GM23338 (cell line): ENCODE measurements around the gene XPA. TPM values are rescaled to one million over a fixed set of nuclear protein-coding genes. Genes with fewer than 3 reads are reported as not detected.

Experiments used
- ATAC-seq: fragments of 200-7000 bp; cut with Tn5 transposase; 3 replicates; pipeline ENCODE4 v1.9.1; 2020
- DNase-seq: peaks from one replicate; pipeline ENCODE4 v3.0.0-alpha.2; 2015; ENCODE audit warnings: low spot score
- H2AFZ ChIP-seq: fragments of 200-600 bp; sonication (generic); 2 replicates; pipeline ENCODE4 v1.8.0; 2016; ENCODE audit warnings: antibody characterized with exemption, mild to moderate bottlenecking, moderate library complexity
- H3F3A ChIP-seq: fragments of 200-600 bp; sonication (generic); replicated peaks from 2 replicates; pipeline ENCODE4 v1.8.0; 2017; ENCODE audit warnings: antibody characterized with exemption, mixed run types, low read depth
- H3K27ac ChIP-seq: fragments of 200-600 bp; sonication (generic); 2 replicates; pipeline ENCODE4 v1.6.1; 2016; ENCODE audit warnings: low read depth
- H3K27me3 ChIP-seq: fragments of 200-600 bp; sonication (generic); 2 replicates; pipeline ENCODE4 v1.8.0; 2016; ENCODE audit warnings: mild to moderate bottlenecking, mixed run types, moderate library complexity; ENCODE audit not compliant: insufficient read depth
- H3K36me3 ChIP-seq: fragments of 200-600 bp; sonication (generic); 2 replicates; pipeline ENCODE4 v1.8.0; 2016; ENCODE audit warnings: mild to moderate bottlenecking; ENCODE audit not compliant: insufficient read depth
- H3K4me1 ChIP-seq: fragments of 200-600 bp; sonication (generic); 2 replicates; pipeline ENCODE4 v1.8.0; 2016; ENCODE audit warnings: mild to moderate bottlenecking, moderate library complexity; ENCODE audit not compliant: insufficient read depth
- H3K4me2 ChIP-seq: fragments of 200-600 bp; sonication (generic); 2 replicates; pipeline ENCODE4 v1.7.1; 2017; ENCODE audit warnings: mixed run types
- H3K4me3 ChIP-seq: fragments of 200-600 bp; sonication (generic); 2 replicates; pipeline ENCODE4 v1.6.1; 2016; ENCODE audit warnings: mixed run types
- H3K79me2 ChIP-seq: fragments of 200-600 bp; sonication (generic); replicated peaks from 2 replicates; pipeline ENCODE4 v1.8.0; 2017; ENCODE audit warnings: mild to moderate bottlenecking; ENCODE audit not compliant: insufficient read depth
- H3K9me2 ChIP-seq: fragments of 200-600 bp; sonication (generic); 2 replicates; pipeline ENCODE4 v1.8.0; 2017; ENCODE audit not compliant: insufficient read depth
- H4K20me1 ChIP-seq: fragments of 200-600 bp; sonication (generic); replicated peaks from 2 replicates; pipeline ENCODE4 v1.8.0; 2017; ENCODE audit warnings: mild to moderate bottlenecking; ENCODE audit not compliant: insufficient read depth
- H3K27ac Mint-ChIP-seq: 2 replicates; pipeline ENCODE4 v1.8.0; 2020; ENCODE audit warnings: inconsistent platforms, mild to moderate bottlenecking, moderate library complexity, mixed read lengths
- H3K27me3 Mint-ChIP-seq: 3 replicates; pipeline ENCODE4 v1.8.0; 2022; ENCODE audit warnings: low read depth, mild to moderate bottlenecking, moderate library complexity, mixed read lengths, inconsistent platforms; ENCODE audit not compliant: insufficient read depth, poor library complexity
- H3K36me3 Mint-ChIP-seq: 3 replicates; pipeline ENCODE4 v1.8.0; 2021; ENCODE audit warnings: low read depth, mild to moderate bottlenecking, inconsistent platforms, moderate library complexity, mixed read lengths
- H3K4me1 Mint-ChIP-seq: 3 replicates; pipeline ENCODE4 v1.8.0; 2020; ENCODE audit warnings: mild to moderate bottlenecking, inconsistent platforms, mixed read lengths
- H3K4me3 Mint-ChIP-seq: 3 replicates; pipeline ENCODE4 v1.8.0; 2021; ENCODE audit warnings: moderate library complexity, mild to moderate bottlenecking, inconsistent platforms, mixed read lengths
- H3K9me3 Mint-ChIP-seq: 3 replicates; pipeline ENCODE4 v1.8.0; 2020; ENCODE audit warnings: moderate library complexity, mild to moderate bottlenecking, inconsistent platforms, mixed read lengths
- CREB1 ChIP-seq: fragments of 250-450 bp; sonication (Bioruptor Pico); IDR thresholded peaks from 2 replicates; pipeline ENCODE4 v1.5.0; 2020; ENCODE audit warnings: low read depth, mild to moderate bottlenecking, moderate library complexity
- EZH2 ChIP-seq: fragments of 200-600 bp; sonication (generic); IDR thresholded peaks from one replicate; pipeline ENCODE4 v1.8.0; 2017; ENCODE audit warnings: antibody characterized with exemption, mild to moderate bottlenecking, low read depth; ENCODE audit not compliant: unreplicated experiment
- EZH2phosphoT487 ChIP-seq: fragments of 200-600 bp; sonication (generic); IDR thresholded peaks from one replicate; pipeline ENCODE4 v1.8.1; 2018; ENCODE audit warnings: antibody characterized with exemption; ENCODE audit not compliant: unreplicated experiment
- JUNB ChIP-seq: IDR thresholded peaks from one replicate; pipeline ENCODE4 v1.6.1; 2016; ENCODE audit warnings: antibody characterized with exemption; ENCODE audit not compliant: unreplicated experiment
- NANOG ChIP-seq: IDR thresholded peaks from 2 replicates; pipeline ENCODE4 v1.6.1; 2016; ENCODE audit warnings: antibody characterized with exemption, borderline replicate concordance
- POLR2AphosphoS5 ChIP-seq: IDR thresholded peaks from 2 replicates; pipeline ENCODE4 v1.6.1; 2016; ENCODE audit warnings: antibody characterized with exemption, low read depth
- STAT1 ChIP-seq: IDR thresholded peaks from one replicate; pipeline ENCODE4 v1.6.1; 2016; ENCODE audit warnings: antibody characterized with exemption; ENCODE audit not compliant: unreplicated experiment
- ZNF114 ChIP-seq: fragments of 250-450 bp; sonication (Bioruptor Pico); IDR thresholded peaks from 2 replicates; pipeline ENCODE4 v1.5.0; 2020; ENCODE audit warnings: mild to moderate bottlenecking, moderate library complexity
- ZNF331 ChIP-seq: fragments of 250-450 bp; sonication (Bioruptor Pico); IDR thresholded peaks from 2 replicates; pipeline ENCODE4 v1.5.0; 2020; ENCODE audit warnings: low read depth, mild to moderate bottlenecking, moderate library complexity
- polyA plus RNA-seq: library from polyadenylated mRNA; unstranded; fragments of >200 nt; fragmentation: Nextera tagmentation; extraction: Ambion mirVana; gene quantifications from 2 replicates; pipeline ENCODE4 v1.2.1, GENCODE V29; 2016
- total RNA-seq: library from RNA; depleted of rRNA; stranded (reverse); fragments of >200 nt; shearing (Covaris generic); gene quantifications from 2 replicates; pipeline ENCODE4 v1.2.3, GENCODE V29; 2014
- TF ChIP-seq, protein P1 (sequence below): IDR thresholded peaks from one replicate; pipeline ENCODE4 v1.6.1; 2018; ENCODE audit warnings: antibody characterized with exemption; ENCODE audit not compliant: unreplicated experiment
- TF ChIP-seq, protein P2 (sequence below), 2 experiments: fragments of 200-600 bp in 1 of 2; sonication (generic) in 1 of 2; conservative IDR thresholded peaks; 2 replicates each; pipeline versions ENCODE4 v1.5.1 to v1.6.1; 2016 to 2017; ENCODE audit warnings: antibody characterized with exemption in 2 of 2, low read depth in 2 of 2, mild to moderate bottlenecking in 2 of 2, moderate library complexity in 1 of 2
- TF ChIP-seq, protein P3 (sequence below): fragments of 250-450 bp; sonication (Bioruptor Pico); IDR thresholded peaks from 2 replicates; pipeline ENCODE4 v1.5.0; 2020; ENCODE audit warnings: mild to moderate bottlenecking, moderate library complexity

The XPA gene
- total and polyA plus RNA-seq, 2 experiments from 2014 or later = 1.9 to 9.1 TPM

DNA sequence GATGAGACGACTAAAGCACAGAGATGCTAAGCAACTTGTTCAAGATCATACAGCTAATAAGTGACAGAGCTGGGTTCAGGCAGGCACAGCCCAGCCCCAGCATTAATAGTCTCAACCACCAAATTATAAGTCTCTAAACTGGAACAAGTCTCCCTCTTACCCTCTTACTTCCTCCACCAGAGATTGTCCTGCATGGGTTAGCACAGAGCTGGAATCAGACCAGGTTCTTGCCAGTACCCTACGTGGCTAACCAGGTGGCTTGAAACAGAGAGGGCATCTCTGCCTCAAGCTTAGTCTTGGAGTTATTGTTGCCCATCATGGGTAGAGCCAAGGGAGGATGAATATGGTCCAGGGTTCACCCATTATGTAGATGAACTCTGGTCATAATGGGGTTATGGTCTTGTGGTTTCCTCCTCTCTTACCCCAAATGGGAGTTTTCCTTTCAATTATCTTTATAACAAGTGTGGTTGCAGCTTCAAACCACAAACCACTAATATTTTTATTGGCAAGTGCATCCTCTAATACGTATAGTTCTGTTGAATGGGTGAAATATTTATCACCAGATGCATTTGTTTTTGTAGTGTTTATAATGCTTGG lies 8.3 kb upstream of the XPA start:
- Mint-ChIP-seq H3K27ac (no peak overlapping the region), H3K36me3 (no peaks in the 10 kb centered on the region), H3K4me1 (no peaks in the 10 kb centered on the region), H3K9me3 (no peaks in the 10 kb centered on the region; the same call in 2 of the 3 replicates), H3K4me3 (no peak overlapping the region), H3K27me3 (peaks cover 5% of the 10 kb centered on the region)
- TF ChIP-seq JUNB (no peak), ZNF114 (CRISPR knock-in tag) (no peak), POLR2AphosphoS5 (no peak), CREB1 (CRISPR knock-in tag) (no peak), STAT1 (no peak), EZH2phosphoT487 (no peak), EZH2 (no peak), NANOG (no peak), ZNF331 (CRISPR knock-in tag) (no peak)
- TF ChIP-seq, protein P1, sequence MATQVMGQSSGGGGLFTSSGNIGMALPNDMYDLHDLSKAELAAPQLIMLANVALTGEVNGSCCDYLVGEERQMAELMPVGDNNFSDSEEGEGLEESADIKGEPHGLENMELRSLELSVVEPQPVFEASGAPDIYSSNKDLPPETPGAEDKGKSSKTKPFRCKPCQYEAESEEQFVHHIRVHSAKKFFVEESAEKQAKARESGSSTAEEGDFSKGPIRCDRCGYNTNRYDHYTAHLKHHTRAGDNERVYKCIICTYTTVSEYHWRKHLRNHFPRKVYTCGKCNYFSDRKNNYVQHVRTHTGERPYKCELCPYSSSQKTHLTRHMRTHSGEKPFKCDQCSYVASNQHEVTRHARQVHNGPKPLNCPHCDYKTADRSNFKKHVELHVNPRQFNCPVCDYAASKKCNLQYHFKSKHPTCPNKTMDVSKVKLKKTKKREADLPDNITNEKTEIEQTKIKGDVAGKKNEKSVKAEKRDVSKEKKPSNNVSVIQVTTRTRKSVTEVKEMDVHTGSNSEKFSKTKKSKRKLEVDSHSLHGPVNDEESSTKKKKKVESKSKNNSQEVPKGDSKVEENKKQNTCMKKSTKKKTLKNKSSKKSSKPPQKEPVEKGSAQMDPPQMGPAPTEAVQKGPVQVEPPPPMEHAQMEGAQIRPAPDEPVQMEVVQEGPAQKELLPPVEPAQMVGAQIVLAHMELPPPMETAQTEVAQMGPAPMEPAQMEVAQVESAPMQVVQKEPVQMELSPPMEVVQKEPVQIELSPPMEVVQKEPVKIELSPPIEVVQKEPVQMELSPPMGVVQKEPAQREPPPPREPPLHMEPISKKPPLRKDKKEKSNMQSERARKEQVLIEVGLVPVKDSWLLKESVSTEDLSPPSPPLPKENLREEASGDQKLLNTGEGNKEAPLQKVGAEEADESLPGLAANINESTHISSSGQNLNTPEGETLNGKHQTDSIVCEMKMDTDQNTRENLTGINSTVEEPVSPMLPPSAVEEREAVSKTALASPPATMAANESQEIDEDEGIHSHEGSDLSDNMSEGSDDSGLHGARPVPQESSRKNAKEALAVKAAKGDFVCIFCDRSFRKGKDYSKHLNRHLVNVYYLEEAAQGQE = no peak
- TF ChIP-seq, protein P2, sequence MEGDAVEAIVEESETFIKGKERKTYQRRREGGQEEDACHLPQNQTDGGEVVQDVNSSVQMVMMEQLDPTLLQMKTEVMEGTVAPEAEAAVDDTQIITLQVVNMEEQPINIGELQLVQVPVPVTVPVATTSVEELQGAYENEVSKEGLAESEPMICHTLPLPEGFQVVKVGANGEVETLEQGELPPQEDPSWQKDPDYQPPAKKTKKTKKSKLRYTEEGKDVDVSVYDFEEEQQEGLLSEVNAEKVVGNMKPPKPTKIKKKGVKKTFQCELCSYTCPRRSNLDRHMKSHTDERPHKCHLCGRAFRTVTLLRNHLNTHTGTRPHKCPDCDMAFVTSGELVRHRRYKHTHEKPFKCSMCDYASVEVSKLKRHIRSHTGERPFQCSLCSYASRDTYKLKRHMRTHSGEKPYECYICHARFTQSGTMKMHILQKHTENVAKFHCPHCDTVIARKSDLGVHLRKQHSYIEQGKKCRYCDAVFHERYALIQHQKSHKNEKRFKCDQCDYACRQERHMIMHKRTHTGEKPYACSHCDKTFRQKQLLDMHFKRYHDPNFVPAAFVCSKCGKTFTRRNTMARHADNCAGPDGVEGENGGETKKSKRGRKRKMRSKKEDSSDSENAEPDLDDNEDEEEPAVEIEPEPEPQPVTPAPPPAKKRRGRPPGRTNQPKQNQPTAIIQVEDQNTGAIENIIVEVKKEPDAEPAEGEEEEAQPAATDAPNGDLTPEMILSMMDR (conservative IDR thresholded peaks at IDR 0.05; ENCODE audit: low read depth in 2 of 2) = no peak
- TF ChIP-seq, protein P3, sequence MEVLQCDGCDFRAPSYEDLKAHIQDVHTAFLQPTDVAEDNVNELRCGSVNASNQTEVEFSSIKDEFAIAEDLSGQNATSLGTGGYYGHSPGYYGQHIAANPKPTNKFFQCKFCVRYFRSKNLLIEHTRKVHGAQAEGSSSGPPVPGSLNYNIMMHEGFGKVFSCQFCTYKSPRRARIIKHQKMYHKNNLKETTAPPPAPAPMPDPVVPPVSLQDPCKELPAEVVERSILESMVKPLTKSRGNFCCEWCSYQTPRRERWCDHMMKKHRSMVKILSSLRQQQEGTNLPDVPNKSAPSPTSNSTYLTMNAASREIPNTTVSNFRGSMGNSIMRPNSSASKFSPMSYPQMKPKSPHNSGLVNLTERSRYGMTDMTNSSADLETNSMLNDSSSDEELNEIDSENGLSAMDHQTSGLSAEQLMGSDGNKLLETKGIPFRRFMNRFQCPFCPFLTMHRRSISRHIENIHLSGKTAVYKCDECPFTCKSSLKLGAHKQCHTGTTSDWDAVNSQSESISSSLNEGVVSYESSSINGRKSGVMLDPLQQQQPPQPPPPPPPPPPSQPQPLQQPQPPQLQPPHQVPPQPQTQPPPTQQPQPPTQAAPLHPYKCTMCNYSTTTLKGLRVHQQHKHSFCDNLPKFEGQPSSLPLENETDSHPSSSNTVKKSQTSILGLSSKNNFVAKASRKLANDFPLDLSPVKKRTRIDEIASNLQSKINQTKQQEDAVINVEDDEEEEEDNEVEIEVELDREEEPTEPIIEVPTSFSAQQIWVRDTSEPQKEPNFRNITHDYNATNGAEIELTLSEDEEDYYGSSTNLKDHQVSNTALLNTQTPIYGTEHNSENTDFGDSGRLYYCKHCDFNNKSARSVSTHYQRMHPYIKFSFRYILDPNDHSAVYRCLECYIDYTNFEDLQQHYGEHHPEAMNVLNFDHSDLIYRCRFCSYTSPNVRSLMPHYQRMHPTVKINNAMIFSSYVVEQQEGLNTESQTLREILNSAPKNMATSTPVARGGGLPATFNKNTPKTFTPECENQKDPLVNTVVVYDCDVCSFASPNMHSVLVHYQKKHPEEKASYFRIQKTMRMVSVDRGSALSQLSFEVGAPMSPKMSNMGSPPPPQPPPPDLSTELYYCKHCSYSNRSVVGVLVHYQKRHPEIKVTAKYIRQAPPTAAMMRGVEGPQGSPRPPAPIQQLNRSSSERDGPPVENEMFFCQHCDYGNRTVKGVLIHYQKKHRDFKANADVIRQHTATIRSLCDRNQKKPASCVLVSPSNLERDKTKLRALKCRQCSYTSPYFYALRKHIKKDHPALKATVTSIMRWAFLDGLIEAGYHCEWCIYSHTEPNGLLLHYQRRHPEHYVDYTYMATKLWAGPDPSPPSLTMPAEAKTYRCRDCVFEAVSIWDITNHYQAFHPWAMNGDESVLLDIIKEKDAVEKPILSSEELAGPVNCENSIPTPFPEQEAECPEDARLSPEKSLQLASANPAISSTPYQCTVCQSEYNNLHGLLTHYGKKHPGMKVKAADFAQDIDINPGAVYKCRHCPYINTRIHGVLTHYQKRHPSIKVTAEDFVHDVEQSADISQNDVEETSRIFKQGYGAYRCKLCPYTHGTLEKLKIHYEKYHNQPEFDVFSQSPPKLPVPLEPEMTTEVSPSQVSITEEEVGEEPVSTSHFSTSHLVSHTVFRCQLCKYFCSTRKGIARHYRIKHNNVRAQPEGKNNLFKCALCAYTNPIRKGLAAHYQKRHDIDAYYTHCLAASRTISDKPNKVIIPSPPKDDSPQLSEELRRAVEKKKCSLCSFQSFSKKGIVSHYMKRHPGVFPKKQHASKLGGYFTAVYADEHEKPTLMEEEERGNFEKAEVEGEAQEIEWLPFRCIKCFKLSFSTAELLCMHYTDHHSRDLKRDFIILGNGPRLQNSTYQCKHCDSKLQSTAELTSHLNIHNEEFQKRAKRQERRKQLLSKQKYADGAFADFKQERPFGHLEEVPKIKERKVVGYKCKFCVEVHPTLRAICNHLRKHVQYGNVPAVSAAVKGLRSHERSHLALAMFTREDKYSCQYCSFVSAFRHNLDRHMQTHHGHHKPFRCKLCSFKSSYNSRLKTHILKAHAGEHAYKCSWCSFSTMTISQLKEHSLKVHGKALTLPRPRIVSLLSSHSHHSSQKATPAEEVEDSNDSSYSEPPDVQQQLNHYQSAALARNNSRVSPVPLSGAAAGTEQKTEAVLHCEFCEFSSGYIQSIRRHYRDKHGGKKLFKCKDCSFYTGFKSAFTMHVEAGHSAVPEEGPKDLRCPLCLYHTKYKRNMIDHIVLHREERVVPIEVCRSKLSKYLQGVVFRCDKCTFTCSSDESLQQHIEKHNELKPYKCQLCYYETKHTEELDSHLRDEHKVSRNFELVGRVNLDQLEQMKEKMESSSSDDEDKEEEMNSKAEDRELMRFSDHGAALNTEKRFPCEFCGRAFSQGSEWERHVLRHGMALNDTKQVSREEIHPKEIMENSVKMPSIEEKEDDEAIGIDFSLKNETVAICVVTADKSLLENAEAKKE (CRISPR knock-in tag) = no peak
- no peaks in the 10 kb centered on the region for H3K36me3 ChIP-seq
- H3K4me2 ChIP-seq = no peak overlapping the region
- no peaks in the 10 kb centered on the region for H4K20me1 ChIP-seq
- H3K4me1 ChIP-seq = no peaks in the 10 kb centered on the region
- DNase-seq (no peak), ATAC-seq (no peak)
- no peaks in the 10 kb centered on the region for H3K9me2 ChIP-seq
- H3K4me3 ChIP-seq = no peak overlapping the region
- no peaks in the 10 kb centered on the region for H3F3A ChIP-seq
- no peaks in the 10 kb centered on the region for H3K79me2 ChIP-seq
- H2AFZ ChIP-seq = no peak overlapping the region
- no peaks in the 10 kb centered on the region for H3K27me3 ChIP-seq
- H3K27ac ChIP-seq = no peak overlapping the region
